Stimulated activated CD8-positive, alpha-beta memory T cell treated with anti-CD3 and anti-CD28 coated beads, Interleukin-2, amount 100 ng/mL, for 1 hour (primary cell): ENCODE data around the gene LMTK3.
"Not testable (repeated sequence)": the region's sequence is repeated elsewhere in the genome, so short reads cannot be mapped to it uniquely, and the experiment has no call there.

Experiments
- DNase-seq, 2 donors: peaks; one replicate each; pipeline ENCODE4 v3.0.0-alpha.2; 2020; ENCODE audit warnings: low read depth in 2 of 2

Gene LMTK3

GRCh38 chr19:48488478-48488877, 23.2 kb downstream of the LMTK3 start:
- not testable (repeated sequence) for DNase-seq

GRCh38 chr19:48487948-48488347, 23.7 kb downstream of the LMTK3 start:
- no peak for DNase-seq

GRCh38 chr19:48487544-48487943, 24.1 kb downstream of the LMTK3 start:
- DNase-seq, result no peak

DNA sequence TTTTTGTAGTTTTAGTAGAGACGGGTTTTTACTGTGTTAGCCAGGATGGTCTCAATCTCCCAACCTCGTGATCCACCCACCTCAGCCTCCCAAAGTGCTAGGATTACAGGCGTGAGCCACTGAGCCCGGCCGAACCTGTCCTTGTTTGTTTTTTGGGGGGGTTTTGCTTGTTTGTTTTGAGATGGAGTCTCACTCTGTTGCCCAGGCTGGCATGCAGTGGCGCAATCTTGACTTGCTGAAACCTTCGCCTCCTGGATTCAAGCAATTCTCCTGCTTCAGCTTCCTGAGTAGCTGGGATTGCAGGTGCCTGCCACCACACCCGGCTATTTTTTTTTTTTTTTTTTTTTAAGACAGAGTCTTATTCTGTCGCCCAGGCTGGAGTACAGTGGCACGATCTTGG, 24.9 kb downstream of the LMTK3 start:
- not testable (repeated sequence) for DNase-seq

GRCh38 chr19:48484931-48485612, 26.6 kb downstream of the LMTK3 start:
- no peak for DNase-seq

DNA sequence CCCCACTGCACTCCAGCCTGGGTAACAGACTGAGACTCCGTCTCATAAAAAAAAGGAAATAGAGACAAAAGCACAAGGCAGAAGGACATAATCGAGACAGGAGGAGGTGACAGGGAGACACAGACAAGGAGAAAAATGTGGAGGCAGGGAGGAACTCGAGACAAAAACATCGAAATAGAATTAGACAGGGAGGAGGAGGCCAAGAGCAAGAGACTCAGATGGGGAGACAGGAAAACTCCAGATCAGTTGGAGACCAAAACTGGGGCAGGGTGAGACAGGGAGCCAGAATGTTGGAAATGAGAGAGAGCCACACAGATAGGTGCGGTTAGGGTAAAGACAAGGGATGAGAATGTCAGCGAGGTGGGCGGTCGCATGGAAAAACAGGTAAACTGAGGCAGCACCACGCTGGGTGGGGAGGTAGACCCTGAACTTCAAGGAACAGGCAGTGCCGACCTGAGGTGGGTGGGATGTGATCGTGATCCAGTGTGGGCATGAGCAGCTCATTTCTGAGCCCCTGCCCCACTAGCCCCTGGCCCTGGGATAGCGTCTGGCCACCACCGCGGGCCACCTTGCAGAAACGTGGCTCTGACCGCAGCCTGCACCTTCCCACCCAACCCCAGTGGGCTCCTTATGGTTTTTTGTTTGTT, 27.3 kb downstream of the LMTK3 start:
- no peak for DNase-seq

- no peak for DNase-seq
Measured at GRCh38 chr19:48483301-48483700, 28.3 kb downstream of the LMTK3 start.

GRCh38 chr19:48481846-48482639, 29.6 kb downstream of the LMTK3 start:
- no peak for DNase-seq

DNA sequence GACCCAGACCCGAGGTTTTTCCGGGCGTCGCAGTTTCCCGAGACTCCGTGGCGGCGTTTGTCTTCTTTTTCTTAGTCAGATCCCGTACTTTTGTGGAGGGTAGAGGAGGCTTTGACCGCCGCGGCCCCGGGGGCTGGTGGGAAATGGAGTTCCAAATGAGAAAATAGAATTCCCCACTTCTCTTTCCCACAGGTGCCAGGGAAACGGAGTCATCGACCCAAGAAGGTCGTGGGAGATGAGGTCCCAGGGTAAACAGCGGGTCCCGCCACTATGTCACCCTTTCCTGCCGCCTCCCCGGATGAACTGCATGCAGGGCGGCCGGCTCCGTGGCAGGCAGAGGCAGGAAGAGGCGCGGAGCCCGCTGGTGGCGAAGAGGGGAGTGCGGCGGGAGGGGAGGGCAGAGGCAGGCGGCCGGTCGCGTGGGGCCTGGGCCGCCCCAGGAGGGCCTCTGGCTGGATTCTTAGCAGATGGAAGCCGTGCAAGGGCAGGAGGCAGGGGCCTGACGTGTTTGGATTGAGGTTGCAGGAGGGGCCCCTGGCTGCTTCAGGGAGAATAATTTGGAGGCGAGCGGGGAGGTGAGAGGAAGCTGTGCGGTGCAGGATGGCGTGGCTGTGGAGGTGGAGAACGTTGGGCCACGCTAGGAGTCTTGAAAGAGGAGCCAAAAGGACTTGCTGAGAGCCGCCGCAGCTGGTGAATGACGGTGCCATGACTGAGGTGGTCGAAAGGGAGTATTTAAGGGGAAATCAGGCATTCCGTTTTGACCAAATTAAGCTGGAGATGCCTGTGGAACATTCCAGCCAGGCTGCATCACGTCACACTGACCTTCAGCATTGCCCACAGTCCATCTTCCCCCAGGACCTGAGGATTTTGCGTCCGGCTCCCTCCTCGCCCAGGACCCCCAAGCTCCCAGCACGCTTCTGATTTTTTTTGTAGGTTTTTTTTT, 30.8 kb downstream of the LMTK3 start:
- peak in 1 of 2 donors; percentile 38 for DNase-seq

GRCh38 chr19:48480183-48480557, 31.5 kb downstream of the LMTK3 start:
- DNase-seq, result no peak

DNA sequence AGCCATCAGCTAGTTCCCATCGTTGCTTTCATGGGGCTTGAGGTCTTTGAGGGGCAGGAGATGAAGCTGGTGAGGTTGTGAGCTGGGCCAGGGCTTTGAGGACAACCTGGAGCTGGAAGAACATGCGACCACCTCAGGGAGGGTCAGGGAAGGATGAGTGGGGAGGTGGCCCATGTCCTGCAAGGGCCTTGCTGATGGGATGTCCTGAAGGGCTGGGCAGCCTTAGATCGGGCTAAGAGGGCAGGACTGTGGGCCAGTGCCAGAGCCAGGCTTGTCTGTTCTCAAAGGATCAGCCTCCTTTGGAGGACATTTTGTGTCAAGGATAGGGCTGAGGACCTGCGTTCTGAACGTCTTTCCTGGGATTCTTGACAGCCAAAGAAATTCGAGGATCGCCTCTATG, 31.9 kb downstream of the LMTK3 start:
- DNase-seq, result no peak

GRCh38 chr19:48478339-48479256, 33.0 kb downstream of the LMTK3 start:
- DNase-seq, result no peak

- no peak for DNase-seq
Measured at GRCh38 chr19:48477698-48478338, 33.8 kb downstream of the LMTK3 start.

DNA sequence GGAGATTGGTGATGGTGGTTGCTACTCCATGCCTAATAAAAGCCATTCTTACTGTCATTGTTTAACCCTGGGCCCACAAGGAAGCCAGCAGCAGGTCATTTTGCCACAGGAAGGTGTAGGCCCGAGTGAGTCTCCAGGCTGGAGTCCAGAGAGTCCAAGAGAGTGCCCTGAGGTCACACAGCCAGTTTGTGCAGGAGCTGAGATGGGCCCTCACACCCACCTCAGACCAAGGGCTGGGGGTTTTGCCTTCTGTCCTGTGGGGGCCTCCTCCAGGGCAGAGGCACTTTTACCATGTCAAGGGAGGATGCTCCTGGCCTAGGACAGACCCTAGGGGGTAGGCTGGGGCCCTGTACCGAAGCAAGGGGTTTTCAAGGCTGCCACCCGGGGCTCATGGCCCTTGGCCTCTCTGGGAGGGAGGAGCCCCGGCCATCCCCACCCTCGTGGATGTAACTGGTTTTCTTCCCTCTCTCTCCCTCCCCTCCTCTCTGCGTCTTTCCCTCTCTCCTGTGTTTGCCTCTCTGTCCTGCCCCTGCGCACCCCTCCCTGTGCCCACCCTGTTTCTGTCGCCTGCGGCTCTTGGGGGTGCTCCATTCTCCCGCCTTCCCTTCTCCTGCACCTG, 34.5 kb downstream of the LMTK3 start:
- no peak for DNase-seq

- DNase-seq, result no peak
Measured at GRCh38 chr19:48476176-48476575, 35.5 kb downstream of the LMTK3 start.

DNA sequence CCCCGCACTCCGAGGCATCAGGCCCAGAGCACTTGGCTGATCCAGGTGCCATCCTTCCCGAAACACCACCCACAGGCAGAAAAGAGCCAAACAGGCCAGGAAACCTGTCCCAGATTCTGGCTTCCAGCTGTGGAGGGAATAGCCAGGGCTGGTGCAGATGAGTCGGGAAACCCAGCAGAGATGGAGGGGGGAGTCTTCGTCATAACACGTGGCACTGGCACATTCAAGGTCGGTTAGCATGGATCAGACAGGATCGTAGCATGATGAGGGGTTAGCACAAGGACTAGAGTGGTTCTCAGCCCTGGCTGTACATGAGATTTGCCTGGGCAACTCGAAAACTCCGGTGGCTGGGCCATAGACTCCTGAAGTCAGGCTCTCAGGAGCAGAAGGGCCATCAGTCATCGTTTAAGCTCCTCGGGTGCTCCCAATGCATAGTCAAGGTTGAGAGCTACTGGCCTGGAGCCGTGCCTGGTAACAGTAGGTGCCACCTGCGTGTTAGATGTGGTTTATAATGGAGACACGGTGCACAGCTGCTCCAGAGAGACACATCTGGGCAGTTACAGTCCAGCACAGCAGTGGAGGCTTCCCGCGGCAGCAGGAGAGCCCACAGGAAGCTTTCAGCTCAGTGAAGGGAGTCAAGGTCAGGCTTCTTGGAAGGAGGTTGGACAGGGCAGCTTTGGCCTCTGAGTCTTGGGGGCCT, 36.1 kb downstream of the LMTK3 start:
- DNase-seq, result no peak

GRCh38 chr19:48474084-48474592, 37.5 kb downstream of the LMTK3 start:
- no peak for DNase-seq

- DNase-seq, result no peak
Measured at GRCh38 chr19:48473161-48473966, 38.3 kb downstream of the LMTK3 start.
